NCI-H146 treated with DMSO at 0.1 percent for 48 hours (cell line): ENCODE results near the gene CYP1B1.

ENCODE experiments used
- DNase-seq: peaks from one replicate; lab custom pipeline; 2025; ENCODE audit not compliant: unreplicated experiment; lab: John Stamatoyannopoulos, UW

CYP1B1 gene

GRCh38 chr2:38076710-38077430, 919 bp upstream of the CYP1B1 start:
- DNase-seq, result no peak

GRCh38 chr2:38076152-38076709, 280 bp upstream of the CYP1B1 start:
- no peak for DNase-seq

GRCh38 chr2:38074764-38075506, 1.0 kb downstream of the CYP1B1 start:
- DNase-seq, result no peak

GRCh38 chr2:38074058-38074763, 1.7 kb downstream of the CYP1B1 start:
- no peak for DNase-seq

GRCh38 chr2:38073211-38074057, 2.5 kb downstream of the CYP1B1 start:
- DNase-seq, result no peak

GRCh38 chr2:38070438-38070837, 5.5 kb downstream of the CYP1B1 start:
- DNase-seq, result no peak

GRCh38 chr2:38068234-38068633, 7.7 kb downstream of the CYP1B1 start:
- no peak for DNase-seq

GRCh38 chr2:38066421-38067115, 9.4 kb downstream of the CYP1B1 start:
- DNase-seq, result no peak

GRCh38 chr2:38065502-38066135, 10.3 kb downstream of the CYP1B1 start:
- DNase-seq, result no peak

GRCh38 chr2:38064801-38065501, 11.0 kb downstream of the CYP1B1 start:
- DNase-seq, result no peak

- no peak for DNase-seq
These were observed 15.5 kb downstream of the CYP1B1 start for GRCh38 chr2:38060236-38061018.

- DNase-seq, result no peak
These were observed 18.1 kb downstream of the CYP1B1 start for GRCh38 chr2:38057651-38058410.

GRCh38 chr2:38056216-38056615, 19.7 kb downstream of the CYP1B1 start:
- no peak for DNase-seq

- DNase-seq, result no peak
These were observed 30.1 kb downstream of the CYP1B1 start for GRCh38 chr2:38045811-38046210.

GRCh38 chr2:38039121-38039910, 36.6 kb downstream of the CYP1B1 start:
- DNase-seq, result no peak

- DNase-seq, result no peak
These were observed 37.3 kb downstream of the CYP1B1 start for GRCh38 chr2:38038682-38039081.
